B cell (primary cell): ENCODE data around the gene TUBA3C.
"Not testable (repeated sequence)": the region's sequence is repeated elsewhere in the genome, so short reads cannot be mapped to it uniquely, and the experiment has no call there.

ENCODE experiments used
- EZH2 ChIP-seq: IDR thresholded peaks from 2 replicates; pipeline ENCODE4 v1.6.1; 2012; ENCODE audit warnings: borderline replicate concordance, low read depth, mild to moderate bottlenecking, moderate library complexity, low read length; ENCODE audit not compliant: insufficient read depth, poor library complexity, severe bottlenecking
- TF ChIP-seq, protein P1 (sequence below): fragments of 200-600 bp; IDR thresholded peaks from one replicate; pipeline ENCODE4 v1.8.0; 2022; ENCODE audit warnings: antibody characterized with exemption, mild to moderate bottlenecking

DNA sequence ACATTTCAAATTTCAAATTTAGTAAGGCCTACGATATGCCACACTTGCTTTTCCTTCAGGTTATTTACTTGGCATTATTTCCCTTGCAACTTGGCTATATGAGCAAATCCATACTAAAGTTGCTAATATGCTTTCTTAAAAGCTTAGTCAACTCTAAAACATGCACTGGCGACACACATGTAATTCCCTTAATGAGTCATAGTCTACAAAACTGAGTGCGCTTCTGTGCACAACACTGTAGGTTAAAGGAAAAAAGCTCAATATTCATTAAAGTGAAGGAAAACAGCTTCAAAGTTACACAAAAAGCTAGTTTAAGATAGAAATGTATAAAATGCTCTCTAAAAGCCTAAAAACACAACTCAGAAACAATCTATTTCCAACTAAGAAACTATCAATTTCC lies 25.8 kb upstream of the TUBA3C start:
- TF ChIP-seq, protein P1, sequence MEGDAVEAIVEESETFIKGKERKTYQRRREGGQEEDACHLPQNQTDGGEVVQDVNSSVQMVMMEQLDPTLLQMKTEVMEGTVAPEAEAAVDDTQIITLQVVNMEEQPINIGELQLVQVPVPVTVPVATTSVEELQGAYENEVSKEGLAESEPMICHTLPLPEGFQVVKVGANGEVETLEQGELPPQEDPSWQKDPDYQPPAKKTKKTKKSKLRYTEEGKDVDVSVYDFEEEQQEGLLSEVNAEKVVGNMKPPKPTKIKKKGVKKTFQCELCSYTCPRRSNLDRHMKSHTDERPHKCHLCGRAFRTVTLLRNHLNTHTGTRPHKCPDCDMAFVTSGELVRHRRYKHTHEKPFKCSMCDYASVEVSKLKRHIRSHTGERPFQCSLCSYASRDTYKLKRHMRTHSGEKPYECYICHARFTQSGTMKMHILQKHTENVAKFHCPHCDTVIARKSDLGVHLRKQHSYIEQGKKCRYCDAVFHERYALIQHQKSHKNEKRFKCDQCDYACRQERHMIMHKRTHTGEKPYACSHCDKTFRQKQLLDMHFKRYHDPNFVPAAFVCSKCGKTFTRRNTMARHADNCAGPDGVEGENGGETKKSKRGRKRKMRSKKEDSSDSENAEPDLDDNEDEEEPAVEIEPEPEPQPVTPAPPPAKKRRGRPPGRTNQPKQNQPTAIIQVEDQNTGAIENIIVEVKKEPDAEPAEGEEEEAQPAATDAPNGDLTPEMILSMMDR, result not testable (repeated sequence)
- not testable (repeated sequence) for TF ChIP-seq EZH2
